ENCODE results near the gene ELOVL3. TPM values are rescaled to one million over a fixed set of nuclear protein-coding genes. Genes with fewer than 3 reads are reported as not detected.

ELOVL3 gene
- total and polyA plus RNA-seq, 2 of the 4 experiments (the other 2 are of a cell fraction) = 0.09 to 0.36 TPM

GRCh38 chr10:102230861-102231356, 4.8 kb downstream of the ELOVL3 start:
- H3K4me3 ChIP-seq (ENCODE audit: insufficient read depth, low read depth, low read length) = peak overlapping the region; percentile 41
- H4K91ac ChIP-seq (ENCODE audit: insufficient read depth, low read depth, low read length) = no peak overlapping the region
- H2AK9ac ChIP-seq (replicated peaks; ENCODE audit: low read depth, low read length, poor library complexity) = peak overlapping the region; percentile 68
- 0 out of 2 replicates have a peak, but pooled peaks cover 7% of the 10 kb centered on the region for H3K9me1 ChIP-seq (ENCODE audit: insufficient read depth, low read length)
- no peak overlapping the region for H2AK5ac ChIP-seq (ENCODE audit: low read depth, low read length)
- no peaks in the 10 kb centered on the region for H3K9me3 ChIP-seq (ENCODE audit: control insufficient read depth, insufficient read depth, low read length)
- no peak overlapping the region for H3K23ac ChIP-seq (ENCODE audit: low read depth, low read length)
- H4K5ac ChIP-seq (ENCODE audit: low read depth, low read length) = no peak overlapping the region
- H2BK5ac ChIP-seq (ENCODE audit: low read depth, low read length, poor library complexity, severe bottlenecking) = no peak overlapping the region
- H3K36me3 ChIP-seq (ENCODE audit: control insufficient read depth, insufficient read depth, low read length) = no peaks in the 10 kb centered on the region
- DNase-seq (no peak), ATAC-seq (ENCODE audit: low read depth) (no peak)
- CTCF ChIA-PET = interaction anchor here (0.7 to 4.5 kb wide), 11 partner anchors 10 to 1066 kb away, joined by 3 to 59 read pairs (median 4); partner anchors contain the start of gene PITX3
- POLR2A ChIA-PET (ENCODE audit: unreplicated experiment) = no interaction called here
- H3K14ac ChIP-seq (replicated peaks; ENCODE audit: low read depth, low read length) = no peak overlapping the region
- H2BK120ac ChIP-seq (ENCODE audit: low read depth, low read length) = no peak overlapping the region
- WGBS, 2 experiments (ENCODE audit: extremely low coverage in 2 of 2, insufficient read length in 1 of 2) = 5% methylated on average over 40 of the region's 52 CpGs; no CpG with 5 or more reads in 1 of the 2 experiments
- peak overlapping the region; percentile 73 for H3K4me2 ChIP-seq (ENCODE audit: low read depth, low read length)
- TF ChIP-seq SMC3 (IDR thresholded peaks at IDR 0.05; ENCODE audit: low read depth, low read length) (0 out of 2 replicates have a peak, but pooled peaks have one; percentile 13), FOS (IDR thresholded peaks at IDR 0.05; ENCODE audit: low read depth, low read length) (no peak), RAD21 (IDR thresholded peaks at IDR 0.05; ENCODE audit: low read length) (no peak)
- TF ChIP-seq, protein P1, sequence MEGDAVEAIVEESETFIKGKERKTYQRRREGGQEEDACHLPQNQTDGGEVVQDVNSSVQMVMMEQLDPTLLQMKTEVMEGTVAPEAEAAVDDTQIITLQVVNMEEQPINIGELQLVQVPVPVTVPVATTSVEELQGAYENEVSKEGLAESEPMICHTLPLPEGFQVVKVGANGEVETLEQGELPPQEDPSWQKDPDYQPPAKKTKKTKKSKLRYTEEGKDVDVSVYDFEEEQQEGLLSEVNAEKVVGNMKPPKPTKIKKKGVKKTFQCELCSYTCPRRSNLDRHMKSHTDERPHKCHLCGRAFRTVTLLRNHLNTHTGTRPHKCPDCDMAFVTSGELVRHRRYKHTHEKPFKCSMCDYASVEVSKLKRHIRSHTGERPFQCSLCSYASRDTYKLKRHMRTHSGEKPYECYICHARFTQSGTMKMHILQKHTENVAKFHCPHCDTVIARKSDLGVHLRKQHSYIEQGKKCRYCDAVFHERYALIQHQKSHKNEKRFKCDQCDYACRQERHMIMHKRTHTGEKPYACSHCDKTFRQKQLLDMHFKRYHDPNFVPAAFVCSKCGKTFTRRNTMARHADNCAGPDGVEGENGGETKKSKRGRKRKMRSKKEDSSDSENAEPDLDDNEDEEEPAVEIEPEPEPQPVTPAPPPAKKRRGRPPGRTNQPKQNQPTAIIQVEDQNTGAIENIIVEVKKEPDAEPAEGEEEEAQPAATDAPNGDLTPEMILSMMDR (conservative IDR thresholded peaks at IDR 0.05; ENCODE audit: low read depth, low read length) = peak; percentile 23
- H4K20me1 ChIP-seq (ENCODE audit: insufficient read depth, low read length) = peaks cover 10% of the 10 kb centered on the region
- H3K56ac ChIP-seq (ENCODE audit: extremely low read depth, insufficient read depth, low read length) = no peak overlapping the region
- no peak overlapping the region for H3K4ac ChIP-seq (ENCODE audit: low read depth, low read length)
- H2BK20ac ChIP-seq (ENCODE audit: low read depth, low read length) = no peak overlapping the region
- H2AFZ ChIP-seq (replicated peaks; ENCODE audit: low read length, poor library complexity) = peak overlapping the region; percentile 88
- peaks cover 38% of the 10 kb centered on the region; the same call in 1 of the 2 replicates for H3K27me3 ChIP-seq (ENCODE audit: control insufficient read depth, insufficient read depth, low read length)
- no peak overlapping the region for H3K18ac ChIP-seq (ENCODE audit: low read depth, low read length)
- no peak overlapping the region for H3K9ac ChIP-seq (ENCODE audit: low read depth, low read length)
- peaks cover 7% of the 10 kb centered on the region for H3K4me1 ChIP-seq (ENCODE audit: control insufficient read depth, insufficient read depth, low read length)
- in situ Hi-C loops (cut with MboI; ENCODE audit: low sequenced_read_pairs) (no loop called here), dilution Hi-C loops (cut with HindIII; ENCODE audit: low sequenced_read_pairs, unreplicated experiment) (no loop called here), intact Hi-C loops (cut with micrococcal nuclease) (loop anchor here (1.0 to 2.0 kb wide), 4 partner anchors 62 to 248 kb away; no protein-coding TSS in a partner anchor)
- no TSS peak for BruUV-seq (replicated peaks)
- no peak overlapping the region for H2BK15ac ChIP-seq (ENCODE audit: low read depth, low read length)
- no peak overlapping the region for H3K27ac ChIP-seq (ENCODE audit: insufficient read depth, low read length)
- no peaks in the 10 kb centered on the region for H3K79me1 ChIP-seq (ENCODE audit: low read depth in 1 of 2, low read length in 2 of 2)
- no peak overlapping the region for H4K8ac ChIP-seq (ENCODE audit: low read depth in 2 of 2, low read length in 2 of 2)

Data from IMR-90 (cell line).